Stimulated activated naive CD8-positive, alpha-beta T cell treated with anti-CD3 and anti-CD28 coated beads, Interleukin-15, amount 100 ng/mL, for 72 hours (primary cell): ENCODE results near the gene CRIP2.

ENCODE experiments used
- ATAC-seq: fragments of 150-1000 bp; cut with Tn5 transposase; 2 replicates; pipeline ENCODE4 v1.10.0; 2021; ENCODE audit warnings: mild to moderate bottlenecking, moderate library complexity
- DNase-seq, 2 donors: peaks; one replicate each; pipeline ENCODE4 v3.0.0; 2021 to 2022
- H3K27ac Mint-ChIP-seq, 2 donors: one replicate each; pipeline ENCODE4 v1.8.0; 2022; ENCODE audit warnings: mild to moderate bottlenecking in 2 of 2, mixed read lengths in 2 of 2, moderate library complexity in 2 of 2
- H3K27me3 Mint-ChIP-seq: one replicate; pipeline ENCODE4 v1.8.0; 2022; ENCODE audit warnings: mixed read lengths
- H3K4me1 Mint-ChIP-seq: one replicate; pipeline ENCODE4 v1.8.0; 2022; ENCODE audit warnings: mild to moderate bottlenecking, mixed read lengths
- H3K4me3 Mint-ChIP-seq, 2 donors: one replicate each; pipeline ENCODE4 v1.8.0; 2022; ENCODE audit warnings: mild to moderate bottlenecking in 2 of 2, mixed read lengths in 2 of 2, moderate library complexity in 1 of 2
- H3K9me3 Mint-ChIP-seq, 2 donors: one replicate each; pipeline ENCODE4 v1.8.0; 2022; ENCODE audit warnings: mixed read lengths in 2 of 2

The CRIP2 gene

GRCh38 chr14:105527826-105528585 is 53.4 kb downstream of the CRIP2 start:
- Mint-ChIP-seq H3K27me3 (peaks cover 24% of the 10 kb centered on the region), H3K4me3 (peak overlapping the region; percentile 85 to 89), H3K27ac (peak overlapping the region; percentile 40 to 91), H3K9me3 (no peaks in the 10 kb centered on the region), H3K4me1 (peaks cover 51% of the 10 kb centered on the region)
- ATAC-seq: peak; percentile 67
- DNase-seq: peak; percentile 82 to 83

GRCh38 chr14:105528586-105529318 is 54.1 kb downstream of the CRIP2 start:
- no peaks in the 10 kb centered on the region for H3K9me3 Mint-ChIP-seq
- DNase-seq (peak; percentile 42 to 43), ATAC-seq (peak; percentile 14)
- H3K4me1 Mint-ChIP-seq: peaks cover 53% of the 10 kb centered on the region
- H3K4me3 Mint-ChIP-seq: peak overlapping the region; percentile 85 to 90
- peaks cover 24% of the 10 kb centered on the region for H3K27me3 Mint-ChIP-seq
- H3K27ac Mint-ChIP-seq: peak overlapping the region; percentile 90 to 93

GRCh38 chr14:105529319-105529568 is 54.6 kb downstream of the CRIP2 start:
- peak overlapping the region; percentile 73 to 90 for H3K4me3 Mint-ChIP-seq
- H3K9me3 Mint-ChIP-seq: no peaks in the 10 kb centered on the region
- peak overlapping the region; percentile 90 to 93 for H3K27ac Mint-ChIP-seq
- peaks cover 22% of the 10 kb centered on the region for H3K27me3 Mint-ChIP-seq
- peaks cover 53% of the 10 kb centered on the region for H3K4me1 Mint-ChIP-seq
- ATAC-seq (no peak), DNase-seq (no peak)
